SK-N-SH treated with all-trans-retinoic acid at 6 μM for 48 hours (cell line): ENCODE measurements around the gene ABCC1.

Experiments used
- ATAC-seq: fragments of 200-7000 bp; cut with Tn5 transposase; 3 replicates; pipeline ENCODE4 v1.9.1; 2020; ENCODE audit warnings: mild to moderate bottlenecking, moderate library complexity
- ARNTL ChIP-seq: fragments of 450-650 bp; formaldehyde crosslinking; IDR thresholded peaks from 2 replicates; pipeline ENCODE4 v1.5.0; 2020; ENCODE audit warnings: low read depth, mild to moderate bottlenecking, moderate library complexity, borderline replicate concordance
- CSDC2 ChIP-seq: fragments of 250-450 bp; sonication (Bioruptor Pico); IDR thresholded peaks from 2 replicates; pipeline ENCODE4 v1.5.0; 2020; ENCODE audit warnings: mild to moderate bottlenecking, moderate library complexity
- ESRRG ChIP-seq: fragments of 250-450 bp; sonication (Bioruptor Pico); IDR thresholded peaks from 2 replicates; pipeline ENCODE4 v1.6.1; 2021; ENCODE audit warnings: mild to moderate bottlenecking
- GLIS3 ChIP-seq: fragments of 250-450 bp; sonication (Bioruptor Pico); IDR thresholded peaks from 2 replicates; pipeline ENCODE4 v1.5.0; 2020; ENCODE audit warnings: mild to moderate bottlenecking, moderate library complexity
- ISL1 ChIP-seq: fragments of 250-450 bp; sonication (Bioruptor Pico); IDR thresholded peaks from 2 replicates; pipeline ENCODE4 v2.1.2; 2022; ENCODE audit warnings: mild to moderate bottlenecking, moderate library complexity
- OSR1 ChIP-seq: fragments of 250-450 bp; sonication (Bioruptor Pico); IDR thresholded peaks from 2 replicates; pipeline ENCODE4 v1.8.0; 2022; ENCODE audit warnings: moderate library complexity, mild to moderate bottlenecking, inconsistent platforms
- PPARA ChIP-seq: fragments of 250-450 bp; sonication (Bioruptor Pico); IDR thresholded peaks from 2 replicates; pipeline ENCODE4 v1.5.0; 2020; ENCODE audit warnings: mild to moderate bottlenecking, borderline replicate concordance
- RARB ChIP-seq: fragments of 250-450 bp; sonication (Bioruptor Pico); IDR thresholded peaks from 2 replicates; pipeline ENCODE4 v1.8.0; 2021; ENCODE audit warnings: mild to moderate bottlenecking, moderate library complexity
- SNAI2 ChIP-seq: fragments of 250-450 bp; sonication (Bioruptor Pico); IDR thresholded peaks from 2 replicates; pipeline ENCODE4 v1.5.0; 2020; ENCODE audit warnings: mild to moderate bottlenecking, moderate library complexity
- TOX ChIP-seq: fragments of 250-450 bp; sonication (Bioruptor Pico); IDR thresholded peaks from 2 replicates; pipeline ENCODE4 v1.8.0; 2021; ENCODE audit warnings: mild to moderate bottlenecking, moderate library complexity, borderline replicate concordance
- ZC3H10 ChIP-seq: fragments of 250-450 bp; sonication (Bioruptor Pico); IDR thresholded peaks from 2 replicates; pipeline ENCODE4 v1.5.1; 2021; ENCODE audit warnings: mild to moderate bottlenecking, moderate library complexity
- ZFP30 ChIP-seq: fragments of 450-650 bp; formaldehyde crosslinking; IDR thresholded peaks from 2 replicates; pipeline ENCODE4 v1.5.0; 2022; ENCODE audit warnings: mild to moderate bottlenecking, moderate library complexity
- ZNF565 ChIP-seq: fragments of 450-650 bp; formaldehyde crosslinking; conservative IDR thresholded peaks from 2 replicates; pipeline ENCODE4 v1.5.0; 2020; ENCODE audit warnings: low read depth, mild to moderate bottlenecking, moderate library complexity
- ZNF70 ChIP-seq: fragments of 450-650 bp; formaldehyde crosslinking; IDR thresholded peaks from 2 replicates; pipeline ENCODE4 v1.5.0; 2020; ENCODE audit warnings: mild to moderate bottlenecking, moderate library complexity
- ZNF8 ChIP-seq: fragments of 450-650 bp; formaldehyde crosslinking; IDR thresholded peaks from 2 replicates; pipeline ENCODE4 v1.5.0; 2020; ENCODE audit warnings: mild to moderate bottlenecking, moderate library complexity
- TF ChIP-seq, protein P1 (sequence below): fragments of 250-450 bp; sonication (Bioruptor Pico); IDR thresholded peaks from 2 replicates; pipeline ENCODE4 v1.5.1; 2021; ENCODE audit warnings: mild to moderate bottlenecking, moderate library complexity
- TF ChIP-seq, protein P2 (sequence below): fragments of 250-450 bp; sonication (Bioruptor Pico); IDR thresholded peaks from 2 replicates; pipeline ENCODE4 v1.8.0; 2021; ENCODE audit warnings: low read depth, mild to moderate bottlenecking, moderate library complexity, borderline replicate concordance
- TF ChIP-seq, protein P3 (sequence below): fragments of 250-450 bp; sonication (Bioruptor Pico); IDR thresholded peaks from 2 replicates; pipeline ENCODE4 v1.5.1; 2020; ENCODE audit warnings: low read depth, mild to moderate bottlenecking, moderate library complexity
- TF ChIP-seq, protein P4 (sequence below): fragments of 250-450 bp; sonication (Bioruptor Pico); IDR thresholded peaks from 2 replicates; pipeline ENCODE4 v1.5.0; 2020; ENCODE audit warnings: mild to moderate bottlenecking, moderate library complexity
- TF ChIP-seq, protein P5 (sequence below): fragments of 250-450 bp; sonication (Bioruptor Pico); IDR thresholded peaks from 2 replicates; pipeline ENCODE4 v1.8.0; 2020; ENCODE audit warnings: mild to moderate bottlenecking, moderate library complexity, borderline replicate concordance

ABCC1 gene

DNA sequence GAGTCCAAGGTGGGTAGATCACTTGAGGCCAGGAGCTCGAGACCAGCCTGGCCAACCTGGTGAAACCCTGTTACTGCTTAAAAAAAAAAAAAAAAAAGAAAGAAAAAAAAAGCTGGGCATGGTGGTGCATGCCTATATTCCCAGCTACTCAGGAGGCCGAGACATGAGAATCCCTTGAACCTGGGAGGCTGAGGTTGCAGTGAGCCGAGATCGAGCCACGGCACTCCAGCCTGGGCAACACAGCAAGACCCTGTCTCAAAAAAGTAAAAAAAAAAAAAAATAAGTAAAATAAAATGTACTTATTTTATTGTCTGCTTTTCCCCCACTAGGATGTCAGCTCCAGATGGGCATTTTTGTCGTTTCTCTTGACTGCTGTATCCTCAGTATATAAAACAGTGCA, 107.7 kb downstream of the ABCC1 start:
- TF ChIP-seq TOX (CRISPR knock-in tag) = no peak
- TF ChIP-seq ZFP30 = no peak
- TF ChIP-seq CSDC2 (CRISPR knock-in tag) = no peak
- no peak for TF ChIP-seq ESRRG (CRISPR knock-in tag)
- TF ChIP-seq, all 23 proteins: peak for 0
- ATAC-seq = no peak

DNA sequence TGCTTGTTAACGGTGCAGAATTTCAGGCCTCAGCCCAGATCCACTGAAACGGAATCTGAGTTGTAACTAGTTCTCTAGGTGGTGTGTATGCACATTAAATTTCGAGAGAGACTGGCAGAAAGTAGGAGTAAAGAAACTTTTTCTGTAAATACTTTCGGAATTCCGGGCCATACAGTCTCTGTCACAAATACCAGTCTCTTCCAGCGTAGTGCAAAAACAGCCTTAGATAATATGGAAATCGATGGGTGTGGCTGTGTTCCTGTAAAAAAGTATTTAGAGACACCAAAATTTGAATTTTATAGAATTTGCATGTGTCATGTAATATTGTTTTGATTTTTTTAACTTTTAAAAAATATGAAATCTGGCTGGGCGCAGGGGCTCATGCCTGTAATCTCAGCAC, 109.7 kb downstream of the ABCC1 start:
- no peak for ATAC-seq
- TF ChIP-seq ZNF565 (CRISPR knock-in tag) (no peak), OSR1 (no peak), SNAI2 (no peak)
- TF ChIP-seq, protein P1, sequence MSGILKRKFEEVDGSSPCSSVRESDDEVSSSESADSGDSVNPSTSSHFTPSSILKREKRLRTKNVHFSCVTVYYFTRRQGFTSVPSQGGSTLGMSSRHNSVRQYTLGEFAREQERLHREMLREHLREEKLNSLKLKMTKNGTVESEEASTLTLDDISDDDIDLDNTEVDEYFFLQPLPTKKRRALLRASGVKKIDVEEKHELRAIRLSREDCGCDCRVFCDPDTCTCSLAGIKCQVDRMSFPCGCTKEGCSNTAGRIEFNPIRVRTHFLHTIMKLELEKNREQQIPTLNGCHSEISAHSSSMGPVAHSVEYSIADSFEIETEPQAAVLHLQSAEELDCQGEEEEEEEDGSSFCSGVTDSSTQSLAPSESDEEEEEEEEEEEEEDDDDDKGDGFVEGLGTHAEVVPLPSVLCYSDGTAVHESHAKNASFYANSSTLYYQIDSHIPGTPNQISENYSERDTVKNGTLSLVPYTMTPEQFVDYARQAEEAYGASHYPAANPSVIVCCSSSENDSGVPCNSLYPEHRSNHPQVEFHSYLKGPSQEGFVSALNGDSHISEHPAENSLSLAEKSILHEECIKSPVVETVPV = no peak

DNA sequence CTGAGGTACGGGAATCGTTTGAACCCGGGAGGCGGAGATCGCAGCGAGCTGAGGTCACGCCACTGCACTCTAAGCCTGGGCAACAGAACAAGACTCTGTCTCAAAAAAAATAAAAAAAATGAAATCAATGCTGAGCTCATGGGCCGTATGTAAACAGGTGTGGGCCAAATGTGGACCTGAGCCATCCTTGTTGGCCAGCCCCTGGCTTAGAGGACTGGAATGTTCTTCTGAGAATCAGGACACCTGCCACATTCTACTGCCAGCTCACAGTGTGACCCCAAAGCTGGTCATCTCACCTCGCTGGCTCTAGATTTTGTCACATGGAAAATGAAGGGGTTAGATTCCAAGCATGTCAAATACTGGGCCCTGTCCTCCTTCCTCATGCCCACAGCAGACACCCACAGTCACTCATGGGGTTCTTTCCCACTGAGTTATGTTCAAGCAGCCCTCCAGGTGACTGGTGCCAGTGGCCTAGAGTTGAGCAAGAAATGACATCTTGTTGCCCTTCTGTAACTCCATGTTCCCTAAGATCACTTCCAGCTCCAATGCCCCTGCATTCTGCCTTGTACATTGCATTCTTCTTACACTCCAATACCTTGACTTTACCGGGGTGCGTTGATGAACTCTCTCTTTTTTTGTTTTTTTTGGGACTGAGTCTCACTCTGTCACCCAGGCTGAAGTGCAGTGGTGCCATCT, 110.6 kb downstream of the ABCC1 start:
- no peak for ATAC-seq
- TF ChIP-seq ZNF565 (CRISPR knock-in tag) (no peak), ISL1 (no peak), ESRRG (CRISPR knock-in tag) (no peak), OSR1 (no peak), ZC3H10 (no peak), ZNF70 (CRISPR knock-in tag) (no peak), GLIS3 (CRISPR knock-in tag) (no peak)
- TF ChIP-seq, protein P2, sequence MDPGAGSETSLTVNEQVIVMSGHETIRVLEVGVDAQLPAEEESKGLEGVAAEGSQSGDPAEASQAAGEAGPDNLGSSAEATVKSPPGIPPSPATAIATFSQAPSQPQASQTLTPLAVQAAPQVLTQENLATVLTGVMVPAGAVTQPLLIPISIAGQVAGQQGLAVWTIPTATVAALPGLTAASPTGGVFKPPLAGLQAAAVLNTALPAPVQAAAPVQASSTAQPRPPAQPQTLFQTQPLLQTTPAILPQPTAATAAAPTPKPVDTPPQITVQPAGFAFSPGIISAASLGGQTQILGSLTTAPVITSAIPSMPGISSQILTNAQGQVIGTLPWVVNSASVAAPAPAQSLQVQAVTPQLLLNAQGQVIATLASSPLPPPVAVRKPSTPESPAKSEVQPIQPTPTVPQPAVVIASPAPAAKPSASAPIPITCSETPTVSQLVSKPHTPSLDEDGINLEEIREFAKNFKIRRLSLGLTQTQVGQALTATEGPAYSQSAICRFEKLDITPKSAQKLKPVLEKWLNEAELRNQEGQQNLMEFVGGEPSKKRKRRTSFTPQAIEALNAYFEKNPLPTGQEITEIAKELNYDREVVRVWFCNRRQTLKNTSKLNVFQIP (CRISPR knock-in tag) = no peak

DNA sequence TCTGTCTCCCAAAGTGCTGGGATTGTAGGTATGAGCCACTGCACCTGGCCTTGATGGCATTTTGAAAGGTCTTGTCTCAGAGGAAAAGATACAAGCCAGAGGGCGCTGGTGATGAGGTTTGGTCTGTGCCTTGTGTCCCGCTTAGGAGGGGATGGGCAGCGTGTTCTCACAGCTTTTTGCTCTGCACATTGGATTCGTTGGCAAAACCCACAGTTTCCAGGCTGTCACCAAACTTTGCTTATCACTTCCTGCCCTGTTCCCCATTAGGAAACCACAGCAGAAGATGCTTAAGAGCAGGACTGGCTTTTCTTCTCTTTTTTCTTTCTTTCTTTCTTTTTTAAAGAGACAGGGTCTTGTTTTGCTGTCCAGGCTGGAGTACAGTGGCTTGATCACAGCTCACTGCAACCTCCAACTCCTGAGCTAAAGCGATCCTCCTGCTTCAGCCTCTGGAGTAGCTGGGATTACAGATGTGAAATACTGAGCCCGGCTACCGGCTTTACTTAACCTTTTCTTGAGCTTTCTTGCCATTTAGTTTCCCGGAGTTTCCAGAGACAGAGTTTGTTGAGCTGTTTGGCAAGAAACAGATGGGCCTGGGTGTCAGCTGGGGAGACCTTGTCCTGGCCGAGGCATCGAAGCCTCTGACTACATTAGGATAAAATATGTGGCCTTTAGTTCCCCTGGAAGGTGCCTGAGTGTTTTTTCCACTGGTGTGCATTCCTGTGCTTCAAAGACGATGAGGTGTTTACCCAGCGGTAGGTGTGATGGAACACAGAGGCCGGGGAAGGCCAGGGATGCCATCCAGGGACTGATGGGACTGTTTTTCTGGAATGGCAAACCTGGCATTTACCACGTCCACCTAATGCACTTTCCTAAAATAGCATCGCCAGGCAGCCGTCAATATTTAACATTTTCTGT, 112.9 kb downstream of the ABCC1 start:
- ATAC-seq = no peak
- no peak for TF ChIP-seq ARNTL
- no peak for TF ChIP-seq OSR1
- TF ChIP-seq, protein P3, sequence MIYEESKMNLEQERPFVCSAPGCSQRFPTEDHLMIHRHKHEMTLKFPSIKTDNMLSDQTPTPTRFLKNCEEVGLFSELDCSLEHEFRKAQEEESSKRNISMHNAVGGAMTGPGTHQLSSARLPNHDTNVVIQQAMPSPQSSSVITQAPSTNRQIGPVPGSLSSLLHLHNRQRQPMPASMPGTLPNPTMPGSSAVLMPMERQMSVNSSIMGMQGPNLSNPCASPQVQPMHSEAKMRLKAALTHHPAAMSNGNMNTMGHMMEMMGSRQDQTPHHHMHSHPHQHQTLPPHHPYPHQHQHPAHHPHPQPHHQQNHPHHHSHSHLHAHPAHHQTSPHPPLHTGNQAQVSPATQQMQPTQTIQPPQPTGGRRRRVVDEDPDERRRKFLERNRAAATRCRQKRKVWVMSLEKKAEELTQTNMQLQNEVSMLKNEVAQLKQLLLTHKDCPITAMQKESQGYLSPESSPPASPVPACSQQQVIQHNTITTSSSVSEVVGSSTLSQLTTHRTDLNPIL = no peak
- TF ChIP-seq ZNF8 = no peak

DNA sequence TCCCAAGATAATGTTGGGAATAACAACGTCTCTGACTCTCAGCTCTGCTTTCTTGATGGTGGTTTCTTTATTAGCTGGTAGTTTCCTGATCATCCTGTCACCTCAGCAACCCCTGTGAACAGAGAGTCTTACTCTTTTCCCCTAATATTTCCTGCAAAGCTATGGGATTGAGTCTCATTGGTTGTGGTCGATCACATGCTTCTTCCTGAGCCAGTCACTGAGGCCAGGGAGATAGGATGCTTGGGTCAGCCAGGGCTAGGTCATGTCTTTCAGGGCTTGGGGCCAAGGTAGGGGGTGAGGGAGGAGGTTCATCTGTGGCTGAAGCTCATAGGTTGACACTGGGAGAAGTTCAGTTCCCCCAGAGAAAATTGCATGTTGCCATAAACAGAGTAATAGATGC, 114.3 kb downstream of the ABCC1 start:
- no peak for TF ChIP-seq OSR1
- TF ChIP-seq ESRRG (CRISPR knock-in tag) = no peak
- no peak for TF ChIP-seq GLIS3 (CRISPR knock-in tag)
- TF ChIP-seq RARB (CRISPR knock-in tag) = no peak
- TF ChIP-seq, protein P4, sequence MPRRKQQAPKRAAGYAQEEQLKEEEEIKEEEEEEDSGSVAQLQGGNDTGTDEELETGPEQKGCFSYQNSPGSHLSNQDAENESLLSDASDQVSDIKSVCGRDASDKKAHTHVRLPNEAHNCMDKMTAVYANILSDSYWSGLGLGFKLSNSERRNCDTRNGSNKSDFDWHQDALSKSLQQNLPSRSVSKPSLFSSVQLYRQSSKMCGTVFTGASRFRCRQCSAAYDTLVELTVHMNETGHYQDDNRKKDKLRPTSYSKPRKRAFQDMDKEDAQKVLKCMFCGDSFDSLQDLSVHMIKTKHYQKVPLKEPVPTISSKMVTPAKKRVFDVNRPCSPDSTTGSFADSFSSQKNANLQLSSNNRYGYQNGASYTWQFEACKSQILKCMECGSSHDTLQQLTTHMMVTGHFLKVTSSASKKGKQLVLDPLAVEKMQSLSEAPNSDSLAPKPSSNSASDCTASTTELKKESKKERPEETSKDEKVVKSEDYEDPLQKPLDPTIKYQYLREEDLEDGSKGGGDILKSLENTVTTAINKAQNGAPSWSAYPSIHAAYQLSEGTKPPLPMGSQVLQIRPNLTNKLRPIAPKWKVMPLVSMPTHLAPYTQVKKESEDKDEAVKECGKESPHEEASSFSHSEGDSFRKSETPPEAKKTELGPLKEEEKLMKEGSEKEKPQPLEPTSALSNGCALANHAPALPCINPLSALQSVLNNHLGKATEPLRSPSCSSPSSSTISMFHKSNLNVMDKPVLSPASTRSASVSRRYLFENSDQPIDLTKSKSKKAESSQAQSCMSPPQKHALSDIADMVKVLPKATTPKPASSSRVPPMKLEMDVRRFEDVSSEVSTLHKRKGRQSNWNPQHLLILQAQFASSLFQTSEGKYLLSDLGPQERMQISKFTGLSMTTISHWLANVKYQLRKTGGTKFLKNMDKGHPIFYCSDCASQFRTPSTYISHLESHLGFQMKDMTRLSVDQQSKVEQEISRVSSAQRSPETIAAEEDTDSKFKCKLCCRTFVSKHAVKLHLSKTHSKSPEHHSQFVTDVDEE (CRISPR knock-in tag) = no peak
- TF ChIP-seq, protein P3 = no peak
- TF ChIP-seq, protein P5, sequence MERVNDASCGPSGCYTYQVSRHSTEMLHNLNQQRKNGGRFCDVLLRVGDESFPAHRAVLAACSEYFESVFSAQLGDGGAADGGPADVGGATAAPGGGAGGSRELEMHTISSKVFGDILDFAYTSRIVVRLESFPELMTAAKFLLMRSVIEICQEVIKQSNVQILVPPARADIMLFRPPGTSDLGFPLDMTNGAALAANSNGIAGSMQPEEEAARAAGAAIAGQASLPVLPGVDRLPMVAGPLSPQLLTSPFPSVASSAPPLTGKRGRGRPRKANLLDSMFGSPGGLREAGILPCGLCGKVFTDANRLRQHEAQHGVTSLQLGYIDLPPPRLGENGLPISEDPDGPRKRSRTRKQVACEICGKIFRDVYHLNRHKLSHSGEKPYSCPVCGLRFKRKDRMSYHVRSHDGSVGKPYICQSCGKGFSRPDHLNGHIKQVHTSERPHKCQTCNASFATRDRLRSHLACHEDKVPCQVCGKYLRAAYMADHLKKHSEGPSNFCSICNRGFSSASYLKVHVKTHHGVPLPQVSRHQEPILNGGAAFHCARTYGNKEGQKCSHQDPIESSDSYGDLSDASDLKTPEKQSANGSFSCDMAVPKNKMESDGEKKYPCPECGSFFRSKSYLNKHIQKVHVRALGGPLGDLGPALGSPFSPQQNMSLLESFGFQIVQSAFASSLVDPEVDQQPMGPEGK (CRISPR knock-in tag) = no peak
- TF ChIP-seq ZC3H10 = no peak
- no peak for TF ChIP-seq ZFP30
- no peak for TF ChIP-seq ZNF70 (CRISPR knock-in tag)
- no peak for TF ChIP-seq TOX (CRISPR knock-in tag)
- no peak for TF ChIP-seq PPARA (CRISPR knock-in tag)
- TF ChIP-seq, all 23 proteins: peak for 0
- ATAC-seq = no peak
